Heart left ventricle (tissue), 16 donors: ENCODE measurements around the gene FER. TPM values are rescaled to one million over a fixed set of nuclear protein-coding genes. Genes with fewer than 3 reads are reported as not detected.

Source experiments
- ATAC-seq, 4 donors: fragments of 200-7000 bp; cut with Tn5 transposase; one replicate each; pipeline ENCODE4 v1.9.1; 2020 to 2022; ENCODE audit warnings: moderate library complexity in 4 of 4, mild to moderate bottlenecking in 3 of 4, moderate number of reproducible peaks in 1 of 4
- DNase-seq, 5 donors: peaks; one replicate each; pipeline ENCODE4 v3.0.0-alpha.2; 2020
- H3K27ac ChIP-seq, 12 donors: fragments of 200-600 bp; sonication (generic) in 4 of 12; one replicate each; pipeline versions ENCODE4 v1.5.0 to v1.8.0; 2016 to 2022; ENCODE audit warnings: mild to moderate bottlenecking in 2 of 12
- H3K27me3 ChIP-seq, 9 donors: fragments of 200-600 bp; sonication (generic) in 2 of 9; one replicate each; pipeline versions ENCODE4 v1.5.1 to v1.8.0; 2016 to 2022; ENCODE audit warnings: mild to moderate bottlenecking in 3 of 9
- H3K36me3 ChIP-seq, 9 donors: fragments of 200-600 bp; sonication (generic) in 2 of 9; one replicate each; pipeline versions ENCODE4 v1.5.0 to v1.8.0; 2018 to 2022; ENCODE audit warnings: mild to moderate bottlenecking in 2 of 9
- H3K4me1 ChIP-seq, 12 donors: fragments of 200-600 bp; sonication (generic) in 4 of 12; one replicate each; pipeline versions ENCODE4 v1.5.0 to v1.8.0; 2016 to 2022; ENCODE audit warnings: mild to moderate bottlenecking in 3 of 12
- H3K4me3 ChIP-seq, 12 donors: fragments of 200-600 bp; sonication (generic) in 4 of 12; one replicate each; pipeline versions ENCODE4 v1.5.0 to v1.8.0; 2017 to 2022; ENCODE audit warnings: mild to moderate bottlenecking in 9 of 12, moderate library complexity in 4 of 12
- H3K9me3 ChIP-seq, 12 donors: fragments of 200-600 bp; sonication (generic) in 4 of 12; one replicate each; pipeline versions ENCODE4 v1.5.0 to v1.8.0; 2016 to 2022; ENCODE audit warnings: mild to moderate bottlenecking in 1 of 12
- CTCF ChIP-seq, 12 donors: fragments of 200-600 bp; sonication (generic) in 4 of 12; IDR thresholded peaks; one replicate each; pipeline versions ENCODE4 v1.5.0 to v1.8.0; 2018 to 2022; ENCODE audit warnings: antibody characterized with exemption in 12 of 12, mild to moderate bottlenecking in 5 of 12
- POLR2A ChIP-seq, 2 donors: fragments of 450-650 bp; IDR thresholded peaks; one replicate each; pipeline ENCODE4 v1.6.1; 2017; ENCODE audit warnings: antibody characterized with exemption in 2 of 2, mild to moderate bottlenecking in 2 of 2, moderate library complexity in 2 of 2
- WGBS, 4 donors: extraction: QIAGEN DNeasy Blood & Tissue Kit in 2 of 4; methylation state at CpG; one replicate each; pipeline versions ENCODE4 v1.1.5 to v1.1.7; 2013 to 2018; 5-methylcytosine and 5-hydroxymethylcytosine counted together
- intact Hi-C, 10 donors: fragments of 100-400 bp; cut with DNase I; formaldehyde crosslinking; loops; one replicate each; pipeline versions ENCODE4 v1.11.1 to v1.14.2; 2022
- polyA plus RNA-seq, 2 donors: library from polyadenylated mRNA; stranded (reverse); fragments of 200-250 nt; gene quantifications; one replicate each; pipeline ENCODE4 v1.2.3, GENCODE V29; 2013
- total RNA-seq, 9 donors: library from RNA; depleted of rRNA in 2 of 9; stranded (reverse); fragments of >200 nt in 2 of 9; fragmentation: NEBNext Ultra II Directional in 3 of 9; extraction: Animal tissue kit (Norgen Biotek cat#: 25700) in 3 of 9; gene quantifications; one replicate each; pipeline versions ENCODE4 v1.1.0 to v1.2.4, GENCODE V29; 2016 to 2023
- donor health status: ischemic (EF 13 %, LVEDD 7.1; RV severe dilation, severe dysfunction).
- donor health status: healthy with polysubstance abuse.
- donor health status: DM: no; HTN: yes; CAD: no.
- donor health status: DM: no; HTN: no; CAD: no.
- donor health status: ischemic (EF 25% LVEDD 6.9; RV normal size, moderate dysfunction).
- donor health status: ischemic (EF 25% LVEDD 5.7; RV mildly dilated, moderate dysfunction).
- donor health status: healthy.
- donor health status: DM: yes; HTN: yes; CAD: no.
- donor health status: ischemic (EF 35%, LVEDD 5.7; RV mildly dilated, moderate dysfunction).
- donor health status: nonischemic (EF 11% LVEDD 7.7; RV severe dilation, severe dysfunction).
- donor health status: DM: yes; HTN: yes; CAD: no.
- donor health status: PGD.
- donor health status: ischemic (EF 29% LVEDD 5.4; RV normal size, mild dysfunction).
- donor health status: nonischemic (EF 23%, LVEDD 6.1; RV moderate dilation, normal function).

FER gene
- total and polyA plus RNA-seq, 11 donors: 1.4 to 25.7 (median 13.1) TPM

- WGBS, 4 donors: 0 to 1% (median 1%) methylated on average over 43 to 61 of the region's 61 CpGs
- Histone ChIP-seq H3K4me1 (peaks cover 0 to 33% (median 5%) of the 10 kb centered on the region in 12 donors), H3K27me3 (no peaks in the 10 kb centered on the region), H3K27ac (peak overlapping the region; percentile 72 to 95 (median 90)), H3K4me3 (peak overlapping the region; percentile 40 to 95 (median 84)), H3K36me3 (no peaks in the 10 kb centered on the region), H3K9me3 (no peaks in the 10 kb centered on the region)
- intact Hi-C loops: loop anchor here in 6 of 10 donors (1.0 to 10.0 kb wide), 4 partner anchors 20 to 687 kb away; no protein-coding TSS in a partner anchor
- peak; percentile 93 to 95 (median 93) for DNase-seq
- TF ChIP-seq POLR2A (IDR thresholded peaks at IDR 0.05) (peak in 1 of 2 donors; percentile 76), CTCF (IDR thresholded peaks at IDR 0.05) (peak in 3 of 12 donors; percentile 10 to 38 (median 13))
- ATAC-seq: peak; percentile 100
Measured at GRCh38 chr5:108727651-108728565, 19.8 kb upstream of the FER start.

GRCh38 chr5:108728566-108729241 is 19.0 kb upstream of the FER start:
- TF ChIP-seq CTCF (IDR thresholded peaks at IDR 0.05): no peak
- TF ChIP-seq POLR2A (IDR thresholded peaks at IDR 0.05): no peak
- H3K4me3 ChIP-seq: peak overlapping the region; percentile 40 to 95 (median 84)
- intact Hi-C loops: loop anchor here in 5 of 10 donors (1.0 to 10.0 kb wide), 4 partner anchors 20 to 686 kb away; no protein-coding TSS in a partner anchor
- ATAC-seq (peak in 1 of 4 donors; percentile 4), DNase-seq (peak in 1 of 5 donors; percentile 10)
- H3K4me1 ChIP-seq: peaks cover 0 to 33% (median 5%) of the 10 kb centered on the region in 12 donors
- no peaks in the 10 kb centered on the region for H3K27me3 ChIP-seq
- H3K27ac ChIP-seq: peak overlapping the region; percentile 72 to 95 (median 90)
- 44 to 51% (median 47%) methylated on average over 14 of the region's 14 CpGs for WGBS, 4 donors
- H3K36me3 ChIP-seq: no peaks in the 10 kb centered on the region
- no peaks in the 10 kb centered on the region for H3K9me3 ChIP-seq

- Histone ChIP-seq H3K4me3 (peak overlapping the region in 7 of 12 donors; percentile 76 to 95 (median 87)), H3K27me3 (no peaks in the 10 kb centered on the region), H3K36me3 (no peaks in the 10 kb centered on the region), H3K27ac (peak overlapping the region in 3 of 12 donors; percentile 92 to 95 (median 93)), H3K4me1 (peaks cover 0 to 33% (median 5%) of the 10 kb centered on the region in 12 donors), H3K9me3 (no peaks in the 10 kb centered on the region)
- no peak for TF ChIP-seq POLR2A (IDR thresholded peaks at IDR 0.05)
- no peak for TF ChIP-seq CTCF (IDR thresholded peaks at IDR 0.05)
- DNase-seq (no peak), ATAC-seq (no peak)
- intact Hi-C loops: loop anchor here in 3 of 10 donors (2.0 to 10.0 kb wide), 3 partner anchors 20 to 686 kb away; no protein-coding TSS in a partner anchor
- WGBS, 4 donors: 82 to 88% (median 87%) methylated on average over 8 of the region's 8 CpGs
Measured at GRCh38 chr5:108729242-108729615, 18.5 kb upstream of the FER start.
